HG02852 (cell line): ENCODE measurements around the gene CAMK4.
"Not testable (repeated sequence)": the region's sequence is repeated elsewhere in the genome, so short reads cannot be mapped to it uniquely, and the experiment has no call there.

Source experiments
- ATAC-seq: cut with Tn5 transposase; IDR thresholded peaks from one replicate; pipeline ENCODE4 v1.9.1; 2021; ENCODE audit warnings: mild to moderate bottlenecking, moderate library complexity; ENCODE audit not compliant: unreplicated experiment

The CAMK4 gene

GRCh38 chr5:111252799-111253545 is 28.8 kb downstream of the CAMK4 start:
- peak; percentile 62 for ATAC-seq

GRCh38 chr5:111254613-111255012 is 30.4 kb downstream of the CAMK4 start:
- peak; percentile 82 for ATAC-seq

- ATAC-seq: peak; percentile 12
Measured at GRCh38 chr5:111255169-111255568, 31.0 kb downstream of the CAMK4 start.

GRCh38 chr5:111256128-111256527 is 31.9 kb downstream of the CAMK4 start:
- ATAC-seq: no peak

- ATAC-seq: not testable (repeated sequence)
Measured at GRCh38 chr5:111257610-111258009, 33.4 kb downstream of the CAMK4 start.

- no peak for ATAC-seq
Measured at GRCh38 chr5:111259636-111260035, 35.5 kb downstream of the CAMK4 start.

- no peak for ATAC-seq
Measured at GRCh38 chr5:111261610-111262009, 37.4 kb downstream of the CAMK4 start.

- no peak for ATAC-seq
Measured at GRCh38 chr5:111262153-111262552, 38.0 kb downstream of the CAMK4 start.

GRCh38 chr5:111262815-111263214 is 38.6 kb downstream of the CAMK4 start:
- ATAC-seq: no peak

- no peak for ATAC-seq
Measured at GRCh38 chr5:111266491-111266890, 42.3 kb downstream of the CAMK4 start.

- no peak for ATAC-seq
Measured at GRCh38 chr5:111268300-111268699, 44.1 kb downstream of the CAMK4 start.

- no peak for ATAC-seq
Measured at GRCh38 chr5:111271885-111272284, 47.7 kb downstream of the CAMK4 start.

GRCh38 chr5:111277061-111277460 is 52.9 kb downstream of the CAMK4 start:
- no peak for ATAC-seq

- ATAC-seq: peak; percentile 89
Measured at GRCh38 chr5:111278858-111279504, 54.8 kb downstream of the CAMK4 start.

- ATAC-seq: no peak
Measured at GRCh38 chr5:111280282-111280951, 56.2 kb downstream of the CAMK4 start.

GRCh38 chr5:111282798-111283197 is 58.6 kb downstream of the CAMK4 start:
- no peak for ATAC-seq

- no peak for ATAC-seq
Measured at GRCh38 chr5:111284825-111285224, 60.6 kb downstream of the CAMK4 start.

- no peak for ATAC-seq
Measured at GRCh38 chr5:111294551-111294950, 70.4 kb downstream of the CAMK4 start.

GRCh38 chr5:111295649-111296048 is 71.5 kb downstream of the CAMK4 start:
- ATAC-seq: no peak

GRCh38 chr5:111296570-111296969 is 72.4 kb downstream of the CAMK4 start:
- no peak for ATAC-seq

- ATAC-seq: no peak
Measured at GRCh38 chr5:111299067-111299481, 74.9 kb downstream of the CAMK4 start.
